Right renal pelvis (tissue), 4 donors: Measurements from ENCODE around the gene RAMACL. TPM values are rescaled to one million over a fixed set of nuclear protein-coding genes. Genes with fewer than 3 reads are reported as not detected.
"Not testable (repeated sequence)": the region's sequence is repeated elsewhere in the genome, so short reads cannot be mapped to it uniquely, and the experiment has no call there.

Source experiments
- DNase-seq, 4 donors: peaks; one replicate each; pipeline ENCODE4 v3.0.0-alpha.2; 2013; ENCODE audit warnings: low read depth in 4 of 4, low spot score in 3 of 4, missing footprints in 1 of 4
- polyA plus RNA-seq, 4 donors: library from polyadenylated mRNA; unstranded; fragments of 120-200 nt; gene quantifications; one replicate each; pipeline ENCODE4 v1.2.1, GENCODE V29; 2013; ENCODE audit not compliant: insufficient read length in 4 of 4

The RAMACL gene
- polyA plus RNA-seq, 4 donors, result 0.35 to 3.7 TPM; not detected in 2

GRCh38 chr6:166597711-166598440 is 11.4 kb upstream of the RAMACL start:
- no peak for DNase-seq

GRCh38 chr6:166596776-166597507 is 10.5 kb upstream of the RAMACL start:
- DNase-seq, result no peak

- no peak for DNase-seq
Observed at GRCh38 chr6:166595949-166596348, 9.5 kb upstream of the RAMACL start.

- DNase-seq, result no peak
Observed at GRCh38 chr6:166595061-166595780, 8.7 kb upstream of the RAMACL start.

- no peak for DNase-seq
Observed at GRCh38 chr6:166592821-166593220, 6.3 kb upstream of the RAMACL start.

GRCh38 chr6:166591961-166592520 is 5.6 kb upstream of the RAMACL start:
- DNase-seq, result no peak

GRCh38 chr6:166591026-166591425 is 4.5 kb upstream of the RAMACL start:
- no peak for DNase-seq

GRCh38 chr6:166589786-166590574 is 3.5 kb upstream of the RAMACL start:
- no peak for DNase-seq

- DNase-seq, result no peak
Observed at GRCh38 chr6:166589337-166589731, 2.9 kb upstream of the RAMACL start.

GRCh38 chr6:166588691-166589336 is 2.3 kb upstream of the RAMACL start:
- DNase-seq, result no peak

GRCh38 chr6:166587631-166588413 is 1.3 kb upstream of the RAMACL start:
- no peak for DNase-seq

- DNase-seq, result no peak
Observed at GRCh38 chr6:166584853-166585429, 1.5 kb downstream of the RAMACL start.

GRCh38 chr6:166584155-166584554 is 2.3 kb downstream of the RAMACL start:
- DNase-seq, result no peak

GRCh38 chr6:166583230-166583965 is 3.1 kb downstream of the RAMACL start:
- DNase-seq, result no peak

GRCh38 chr6:166582258-166582657 is 4.2 kb downstream of the RAMACL start:
- DNase-seq, result peak; percentile 51 to 68 (median 64)

- DNase-seq, result not testable (repeated sequence)
Observed at GRCh38 chr6:166581801-166582200, 4.7 kb downstream of the RAMACL start.

- no peak for DNase-seq
Observed at GRCh38 chr6:166581091-166581511, 5.4 kb downstream of the RAMACL start.
